GM18526 (cell line): ENCODE results near the gene HFE.
A peak's percentile ranks its signal among the peaks of the same experiment; 100 is the strongest.

Experiments used
- POLR2A ChIP-seq: IDR thresholded peaks from 3 replicates; pipeline ENCODE4 v1.6.1; 2011; ENCODE audit not compliant: insufficient read length; ENCODE audit errors: extremely low read depth

HFE gene

GRCh38 chr6:26055719-26056582 lies 31.3 kb upstream of the HFE start:
- peak; percentile 99 for TF ChIP-seq POLR2A

GRCh38 chr6:26056583-26057350 lies 30.5 kb upstream of the HFE start:
- TF ChIP-seq POLR2A, result no peak

GRCh38 chr6:26057899-26058298 lies 29.3 kb upstream of the HFE start:
- TF ChIP-seq POLR2A, result no peak

- TF ChIP-seq POLR2A, result no peak
These were observed 27.3 kb upstream of the HFE start for GRCh38 chr6:26059941-26060340.

GRCh38 chr6:26064619-26065257 lies 22.5 kb upstream of the HFE start:
- TF ChIP-seq POLR2A, result no peak

- no peak for TF ChIP-seq POLR2A
These were observed 21.3 kb upstream of the HFE start for GRCh38 chr6:26065952-26066380.

GRCh38 chr6:26067367-26067766 lies 19.9 kb upstream of the HFE start:
- no peak for TF ChIP-seq POLR2A

GRCh38 chr6:26068036-26068435 lies 19.2 kb upstream of the HFE start:
- no peak for TF ChIP-seq POLR2A

- no peak for TF ChIP-seq POLR2A
These were observed 16.1 kb upstream of the HFE start for GRCh38 chr6:26071135-26071534.

GRCh38 chr6:26075063-26075717 lies 12.0 kb upstream of the HFE start:
- TF ChIP-seq POLR2A, result no peak

GRCh38 chr6:26086211-26086610 lies 1.0 kb upstream of the HFE start:
- TF ChIP-seq POLR2A, result no peak

GRCh38 chr6:26088344-26088743 lies 1.1 kb downstream of the HFE start:
- no peak for TF ChIP-seq POLR2A

GRCh38 chr6:26089272-26089671 lies 2.0 kb downstream of the HFE start:
- no peak for TF ChIP-seq POLR2A

- TF ChIP-seq POLR2A, result no peak
These were observed 5.2 kb downstream of the HFE start for GRCh38 chr6:26092443-26092842.

GRCh38 chr6:26094036-26094435 lies 6.8 kb downstream of the HFE start:
- no peak for TF ChIP-seq POLR2A
